Trophoblast cell (in vitro differentiated cells and primary cell): ENCODE results near the gene C12orf60.

ENCODE experiments used
- DNase-seq, 2 donors: peaks; one replicate each; pipeline ENCODE4 v3.0.0-alpha.2; 2016
- H2AFZ ChIP-seq: 2 replicates; pipeline ENCODE4 v1.6.1; 2013; ENCODE audit warnings: low read length, moderate library complexity, mild to moderate bottlenecking; ENCODE audit not compliant: insufficient read depth, poor library complexity
- H2AK5ac ChIP-seq: 2 replicates; pipeline ENCODE4 v1.6.1; 2013; ENCODE audit warnings: mild to moderate bottlenecking, low read length
- H2BK120ac ChIP-seq: 2 replicates; pipeline ENCODE4 v1.6.1; 2013; ENCODE audit warnings: low read length, mild to moderate bottlenecking, moderate library complexity; ENCODE audit not compliant: insufficient read depth, poor library complexity
- H2BK12ac ChIP-seq: 2 replicates; pipeline ENCODE4 v1.6.1; 2013; ENCODE audit warnings: mild to moderate bottlenecking, low read length, moderate library complexity
- H2BK5ac ChIP-seq: 2 replicates; pipeline ENCODE4 v1.6.1; 2013; ENCODE audit warnings: low read length, low read depth, moderate library complexity, mild to moderate bottlenecking; ENCODE audit not compliant: poor library complexity
- H3K14ac ChIP-seq: 2 replicates; pipeline ENCODE4 v1.6.1; 2013; ENCODE audit warnings: mild to moderate bottlenecking, low read length
- H3K18ac ChIP-seq: 2 replicates; pipeline ENCODE4 v1.6.1; 2013; ENCODE audit warnings: mild to moderate bottlenecking, low read length
- H3K23ac ChIP-seq: 2 replicates; pipeline ENCODE4 v1.6.1; 2013; ENCODE audit warnings: low read length
- H3K27ac ChIP-seq: 2 replicates; pipeline ENCODE4 v1.5.1; 2013; ENCODE audit warnings: low read depth, mild to moderate bottlenecking, inconsistent platforms, low read length, moderate library complexity
- H3K27me3 ChIP-seq: 2 replicates; pipeline ENCODE4 v1.6.1; 2013; ENCODE audit warnings: inconsistent platforms, mild to moderate bottlenecking, low read length, moderate library complexity; ENCODE audit not compliant: insufficient read depth
- H3K36me3 ChIP-seq, 2 experiments: 1 replicate in 1 of 2; 2 replicates in 1 of 2; pipeline ENCODE4 v1.6.1; 2013; ENCODE audit warnings: low read length in 2 of 2, mild to moderate bottlenecking in 2 of 2, moderate library complexity in 1 of 2; ENCODE audit not compliant: insufficient read depth in 2 of 2, control insufficient read depth in 1 of 2
- H3K4ac ChIP-seq: 2 replicates; pipeline ENCODE4 v1.6.1; 2013; ENCODE audit warnings: low read depth, mild to moderate bottlenecking, low read length, moderate library complexity
- H3K4me1 ChIP-seq, 2 experiments: 1 replicate in 1 of 2; 2 replicates in 1 of 2; pipeline ENCODE4 v1.6.1; 2013; ENCODE audit warnings: low read length in 2 of 2, mild to moderate bottlenecking in 2 of 2, moderate library complexity in 1 of 2; ENCODE audit not compliant: insufficient read depth in 2 of 2, control insufficient read depth in 1 of 2
- H3K4me2 ChIP-seq: 2 replicates; pipeline ENCODE4 v1.6.1; 2013; ENCODE audit warnings: inconsistent platforms, mild to moderate bottlenecking, low read length, moderate library complexity
- H3K4me3 ChIP-seq: 2 replicates; pipeline ENCODE4 v1.5.1; 2013; ENCODE audit warnings: mild to moderate bottlenecking, low read depth, low read length, inconsistent platforms
- H3K79me1 ChIP-seq: one replicate; pipeline ENCODE4 v1.6.1; 2013; ENCODE audit warnings: low read length
- H3K79me2 ChIP-seq: 2 replicates; pipeline ENCODE4 v1.6.1; 2013; ENCODE audit warnings: low read length, mild to moderate bottlenecking; ENCODE audit not compliant: control insufficient read depth, insufficient read depth, poor library complexity
- H3K9ac ChIP-seq: 2 replicates; pipeline ENCODE4 v1.6.1; 2013; ENCODE audit warnings: mild to moderate bottlenecking, low read length
- H3K9me3 ChIP-seq: 2 replicates; pipeline ENCODE4 v1.6.1; 2013; ENCODE audit warnings: low read depth, mild to moderate bottlenecking, control low read depth, inconsistent platforms, low read length; ENCODE audit not compliant: insufficient read depth
- H4K12ac ChIP-seq: 2 replicates; pipeline ENCODE4 v1.6.1; 2013; ENCODE audit warnings: low read depth, mild to moderate bottlenecking, low read length, moderate library complexity
- H4K8ac ChIP-seq: 2 replicates; pipeline ENCODE4 v1.6.1; 2013; ENCODE audit warnings: low read depth, mild to moderate bottlenecking, low read length, moderate library complexity
- H4K91ac ChIP-seq: one replicate; pipeline ENCODE4 v1.6.1; 2013; ENCODE audit warnings: low read depth, mild to moderate bottlenecking, low read length, moderate library complexity
- WGBS: extraction: QIAGEN DNeasy Blood & Tissue Kit; methylation state at CpG from one replicate; pipeline ENCODE4 v1.1.7; 2013; ENCODE audit warnings: missing lambda C conversion rate; ENCODE audit not compliant: insufficient read length, insufficient coverage; ENCODE audit errors: extremely low coverage; 5-methylcytosine and 5-hydroxymethylcytosine counted together

C12orf60 gene

DNA sequence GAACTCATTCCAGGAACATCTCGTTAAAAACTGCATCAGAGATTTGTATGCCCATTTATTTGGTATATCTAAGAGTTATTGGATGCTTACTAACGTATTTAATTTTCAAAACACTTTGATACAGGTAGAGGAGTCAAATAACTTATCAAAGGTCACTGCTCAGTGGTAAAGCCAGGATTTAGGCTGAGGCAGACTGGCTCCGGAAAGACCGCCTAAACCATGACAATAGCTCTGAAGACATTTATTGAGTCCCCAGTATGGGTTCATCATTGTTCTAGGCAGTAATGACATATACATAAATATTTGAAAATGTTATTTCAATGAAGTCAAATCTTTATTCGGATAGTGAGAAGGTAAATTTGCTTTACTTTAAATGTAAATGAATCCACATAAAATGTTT is 30.5 kb upstream of the C12orf60 start:
- Histone ChIP-seq H3K14ac (no peak overlapping the region), H2BK12ac (no peak overlapping the region), H3K9me3 (peaks cover 3% of the 10 kb centered on the region), H4K91ac (no peak overlapping the region), H3K23ac (no peak overlapping the region), H3K4ac (no peak overlapping the region), H3K27ac (no peak overlapping the region), H3K4me3 (no peak overlapping the region), H2BK5ac (no peak overlapping the region), H4K8ac (no peak overlapping the region), H3K4me1 (peaks cover 0 to 6% of the 10 kb centered on the region in 2 experiments), H3K9ac (no peak overlapping the region), H4K12ac (no peak overlapping the region), H3K79me1 (peaks cover 32% of the 10 kb centered on the region), H3K27me3 (no peaks in the 10 kb centered on the region), H3K18ac (no peak overlapping the region), H2AFZ (no peak overlapping the region), H3K79me2 (peaks cover 23% of the 10 kb centered on the region), H2BK120ac (no peak overlapping the region), H3K36me3 (no peaks in the 10 kb centered on the region), H2AK5ac (no peak overlapping the region), H3K4me2 (no peak overlapping the region)
- no CpG with 5 or more reads among the region's 5 CpGs for WGBS
- no peak for DNase-seq

DNA sequence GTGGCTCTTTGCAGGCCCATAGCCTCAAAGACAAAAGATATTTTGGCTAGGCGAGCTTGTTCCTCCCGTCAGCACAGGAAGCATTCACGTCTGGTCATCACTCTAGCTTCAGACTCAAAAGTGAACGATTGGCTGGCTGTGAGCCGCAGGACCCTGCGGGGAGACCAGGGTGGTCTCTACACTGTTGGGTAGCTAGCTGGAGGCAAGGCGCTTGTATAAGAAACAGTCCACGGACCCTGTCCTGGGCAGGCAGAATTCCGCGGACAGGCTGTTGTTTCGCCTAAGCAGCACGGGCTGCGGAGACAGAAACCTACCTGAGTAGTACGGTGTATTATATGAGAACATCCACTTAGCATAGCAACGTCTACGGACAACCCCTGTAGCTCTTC is 29.8 kb upstream of the C12orf60 start:
- H2AK5ac ChIP-seq: peak overlapping the region; percentile 59
- no peaks in the 10 kb centered on the region for H3K36me3 ChIP-seq
- H2BK120ac ChIP-seq: peak overlapping the region; percentile 47
- peak overlapping the region; percentile 30 for H3K4ac ChIP-seq
- H3K4me1 ChIP-seq: peaks cover 2 to 8% of the 10 kb centered on the region in 2 experiments
- H3K14ac ChIP-seq: peak overlapping the region; percentile 22
- peak overlapping the region; percentile 65 for H3K4me2 ChIP-seq
- no peak overlapping the region for H3K23ac ChIP-seq
- peak overlapping the region; percentile 45 for H3K4me3 ChIP-seq
- H3K27ac ChIP-seq: peak overlapping the region; percentile 40
- peaks cover 3% of the 10 kb centered on the region for H3K9me3 ChIP-seq
- H3K18ac ChIP-seq: peak overlapping the region; percentile 62
- whole genome bisulfite sequencing: no CpG with 5 or more reads among the region's 16 CpGs
- no peak for DNase-seq
- peak overlapping the region; percentile 1 for H3K9ac ChIP-seq
- peak overlapping the region; percentile 35 for H2AFZ ChIP-seq
- H3K27me3 ChIP-seq: no peaks in the 10 kb centered on the region
- peak overlapping the region; percentile 45 for H4K91ac ChIP-seq
- H2BK5ac ChIP-seq: peak overlapping the region; percentile 22
- H2BK12ac ChIP-seq: peak overlapping the region; percentile 74
- no peak overlapping the region for H4K12ac ChIP-seq
- H3K79me1 ChIP-seq: peaks cover 34% of the 10 kb centered on the region
- peak overlapping the region; percentile 51 for H4K8ac ChIP-seq
- H3K79me2 ChIP-seq: peaks cover 23% of the 10 kb centered on the region

DNA sequence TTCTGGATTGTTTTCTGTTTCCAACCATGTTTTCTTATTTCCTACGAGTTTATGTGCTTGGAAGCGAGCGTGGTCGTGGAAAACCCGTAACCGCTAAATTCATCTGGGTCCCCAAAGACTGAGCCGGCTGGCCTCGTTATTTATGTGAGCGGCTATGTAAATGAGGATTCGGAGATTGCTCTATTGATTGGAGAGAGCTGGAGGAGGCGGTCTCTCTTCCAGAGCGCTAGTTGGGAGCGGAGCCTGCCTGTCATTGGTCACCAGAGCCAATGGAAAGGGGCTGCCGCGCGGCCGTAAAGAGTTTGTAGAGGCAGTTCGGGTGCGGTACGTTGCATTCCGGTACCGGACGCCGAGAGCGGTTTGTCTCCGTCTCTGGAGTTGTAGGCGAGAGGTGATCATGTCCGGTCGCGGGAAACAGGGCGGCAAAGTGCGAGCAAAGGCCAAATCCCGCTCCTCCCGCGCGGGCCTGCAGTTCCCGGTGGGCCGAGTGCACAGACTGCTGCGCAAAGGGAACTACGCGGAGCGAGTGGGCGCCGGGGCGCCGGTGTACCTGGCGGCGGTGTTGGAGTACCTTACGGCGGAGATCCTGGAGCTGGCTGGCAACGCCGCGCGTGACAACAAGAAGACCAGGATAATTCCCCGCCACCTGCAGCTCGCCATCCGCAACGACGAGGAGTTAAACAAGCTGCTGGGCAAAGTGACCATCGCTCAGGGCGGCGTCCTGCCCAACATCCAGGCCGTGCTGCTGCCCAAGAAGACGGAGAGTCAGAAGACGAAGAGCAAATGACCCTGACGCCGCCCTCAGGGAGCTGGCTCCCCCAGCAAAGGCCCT is 29.2 kb upstream of the C12orf60 start:
- H3K4me2 ChIP-seq: peak overlapping the region; percentile 65
- peak overlapping the region; percentile 24 for H3K18ac ChIP-seq
- peak overlapping the region; percentile 12 for H2BK12ac ChIP-seq
- H2AK5ac ChIP-seq: peak overlapping the region; percentile 38
- no peaks in the 10 kb centered on the region for H3K36me3 ChIP-seq
- DNase-seq: peak; percentile 95 to 97
- H3K4me1 ChIP-seq: peaks cover 2 to 8% of the 10 kb centered on the region in 2 experiments
- WGBS: no CpG with 5 or more reads among the region's 67 CpGs
- H2AFZ ChIP-seq: peak overlapping the region; percentile 61
- peaks cover 22% of the 10 kb centered on the region for H3K79me2 ChIP-seq
- H3K79me1 ChIP-seq: peaks cover 34% of the 10 kb centered on the region
- no peak overlapping the region for H3K23ac ChIP-seq
- peak overlapping the region; percentile 80 for H3K14ac ChIP-seq
- peak overlapping the region; percentile 85 for H3K9ac ChIP-seq
- peak overlapping the region; percentile 80 for H3K4ac ChIP-seq
- H3K9me3 ChIP-seq: peaks cover 3% of the 10 kb centered on the region
- peak overlapping the region; percentile 67 for H4K12ac ChIP-seq
- H4K91ac ChIP-seq: peak overlapping the region; percentile 30
- peak overlapping the region; percentile 89 for H3K4me3 ChIP-seq
- H3K27ac ChIP-seq: peak overlapping the region; percentile 78
- no peaks in the 10 kb centered on the region for H3K27me3 ChIP-seq
- H4K8ac ChIP-seq: peak overlapping the region; percentile 73
- H2BK120ac ChIP-seq: peak overlapping the region; percentile 28
- peak overlapping the region; percentile 37 for H2BK5ac ChIP-seq

DNA sequence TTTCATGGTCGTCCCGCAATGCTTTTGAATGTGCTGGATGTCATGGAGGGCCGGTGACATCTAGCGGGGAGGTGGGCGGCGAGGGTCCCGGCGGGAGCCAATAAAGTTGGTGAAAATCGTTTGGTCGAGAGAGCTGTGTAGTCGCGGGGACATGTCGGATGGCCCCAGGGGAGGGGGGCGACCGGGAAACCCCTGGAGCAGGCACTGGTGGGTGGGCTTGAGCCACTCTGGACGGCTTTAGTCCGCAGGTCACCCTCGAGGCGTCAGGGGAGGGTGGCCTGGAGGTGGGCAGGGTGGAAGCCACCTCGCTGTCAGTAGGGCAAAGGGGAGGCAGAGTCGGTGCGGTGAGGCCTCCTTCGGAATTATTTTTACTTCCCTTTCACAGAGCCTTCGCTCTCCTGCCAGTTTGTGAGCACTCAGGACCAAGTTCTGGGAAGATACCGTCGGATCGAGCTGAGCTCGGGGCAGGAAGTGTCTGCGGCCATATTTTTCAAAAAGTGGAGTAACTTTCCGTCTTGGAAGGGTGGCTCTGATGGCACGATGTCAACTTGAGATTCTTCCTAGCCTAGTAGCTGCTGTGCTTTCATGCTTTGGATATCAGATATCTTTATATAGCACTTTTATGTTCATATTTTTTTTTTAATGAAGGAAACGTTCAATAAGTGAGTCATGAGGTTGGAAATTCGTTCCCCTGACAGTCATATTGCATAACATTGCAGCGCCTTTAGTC is 28.4 kb upstream of the C12orf60 start:
- Histone ChIP-seq H2BK12ac (peak overlapping the region; percentile 15), H3K4me2 (peak overlapping the region; percentile 65), H3K4me3 (peak overlapping the region; percentile 89), H3K79me1 (peaks cover 27% of the 10 kb centered on the region), H3K18ac (peak overlapping the region; percentile 24), H3K36me3 (no peaks in the 10 kb centered on the region), H3K27ac (peak overlapping the region; percentile 78), H4K12ac (peak overlapping the region; percentile 67), H2BK120ac (peak overlapping the region; percentile 28), H3K9ac (peak overlapping the region; percentile 85), H2BK5ac (peak overlapping the region; percentile 37), H4K8ac (peak overlapping the region; percentile 73), H3K79me2 (peaks cover 19% of the 10 kb centered on the region), H3K23ac (no peak overlapping the region), H2AK5ac (peak overlapping the region; percentile 52), H3K4me1 (peaks cover 2 to 8% of the 10 kb centered on the region in 2 experiments), H3K27me3 (no peaks in the 10 kb centered on the region), H4K91ac (peak overlapping the region; percentile 30), H3K4ac (peak overlapping the region; percentile 80), H3K9me3 (peaks cover 3% of the 10 kb centered on the region), H3K14ac (peak overlapping the region; percentile 80), H2AFZ (peak overlapping the region; percentile 61)
- no CpG with 5 or more reads among the region's 34 CpGs for WGBS
- peak; percentile 53 to 60 for DNase-seq
